ENCODE data around the gene GMIP.
A peak's percentile ranks its signal among the peaks of the same experiment; 100 is the strongest.

- TF ChIP-seq CTCF (IDR thresholded peaks at IDR 0.05) (no peak), POLR2A (IDR thresholded peaks at IDR 0.05) (peak in 1 of 2 donors; percentile 34)
Observed at GRCh38 chr19:19668230-19669012, 25.0 kb upstream of the GMIP start, which contains the start of gene ZNF101.

All from uterus (tissue), 2 donors.